Fibroblast of gingiva (primary cell): ENCODE measurements around the gene FBXL14.
"Not testable (repeated sequence)": the region's sequence is repeated elsewhere in the genome, so short reads cannot be mapped to it uniquely, and the experiment has no call there.

Source experiments
- DNase-seq: peaks from one replicate; pipeline ENCODE4 v3.0.0-alpha.2; 2011; ENCODE audit warnings: low read depth

Gene FBXL14

DNA sequence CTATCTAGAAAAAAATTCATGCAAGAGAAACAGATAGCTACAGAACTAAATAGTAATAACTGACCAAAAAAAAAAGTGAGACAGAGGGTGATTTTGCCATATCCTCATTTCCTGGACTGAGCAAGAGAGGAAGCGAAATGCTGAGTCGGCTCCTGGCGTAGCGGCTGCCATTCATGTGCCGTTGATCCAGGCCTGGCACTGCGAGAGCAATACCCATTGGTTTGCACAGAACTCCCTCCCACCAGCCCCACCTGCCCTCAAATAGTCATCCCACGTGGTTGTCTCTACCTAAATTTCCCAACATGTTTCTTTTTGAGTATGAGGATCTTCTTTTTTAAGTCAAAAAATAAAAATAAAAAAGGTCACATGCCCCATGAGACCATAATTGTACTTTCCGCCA is 25.2 kb upstream of the FBXL14 start:
- DNase-seq = no peak

DNA sequence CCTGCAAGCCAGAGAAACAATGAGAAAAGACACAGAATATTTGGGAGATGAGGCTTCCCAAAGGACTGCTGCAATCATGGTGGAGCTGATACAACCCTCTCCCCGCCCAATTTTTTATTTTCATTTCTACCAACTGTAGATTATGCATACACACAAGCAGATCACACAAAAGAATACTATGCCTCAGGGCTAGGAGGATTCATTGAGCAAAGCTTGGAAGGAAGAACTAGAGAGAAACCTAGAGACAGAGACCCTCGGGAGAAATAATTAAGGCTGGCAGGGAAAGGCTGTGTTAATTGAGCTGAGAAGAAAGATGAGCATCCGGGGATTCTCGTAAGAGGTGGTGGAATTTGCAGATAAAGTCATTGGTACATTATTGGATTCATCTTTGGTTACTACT is 24.8 kb upstream of the FBXL14 start:
- DNase-seq = no peak

DNA sequence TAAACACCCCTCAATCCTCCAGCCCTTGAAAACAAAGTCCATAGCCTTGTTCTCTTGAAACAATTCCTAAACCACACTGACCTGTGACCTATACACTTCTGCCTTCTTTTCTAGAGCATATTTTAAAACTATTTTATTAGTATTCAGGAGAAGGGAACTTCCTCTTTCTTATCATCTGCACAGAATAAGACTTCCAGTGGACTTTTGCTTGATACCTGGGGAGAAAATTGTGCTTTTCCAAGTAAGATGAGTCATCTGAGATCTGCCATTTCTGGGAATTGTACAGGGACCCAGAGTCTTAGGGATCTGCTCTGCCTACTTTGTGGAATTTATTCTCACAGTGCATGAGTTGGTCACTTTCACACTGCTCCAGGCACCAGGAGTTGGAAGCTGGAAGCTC is 24.1 kb upstream of the FBXL14 start:
- no peak for DNase-seq

DNA sequence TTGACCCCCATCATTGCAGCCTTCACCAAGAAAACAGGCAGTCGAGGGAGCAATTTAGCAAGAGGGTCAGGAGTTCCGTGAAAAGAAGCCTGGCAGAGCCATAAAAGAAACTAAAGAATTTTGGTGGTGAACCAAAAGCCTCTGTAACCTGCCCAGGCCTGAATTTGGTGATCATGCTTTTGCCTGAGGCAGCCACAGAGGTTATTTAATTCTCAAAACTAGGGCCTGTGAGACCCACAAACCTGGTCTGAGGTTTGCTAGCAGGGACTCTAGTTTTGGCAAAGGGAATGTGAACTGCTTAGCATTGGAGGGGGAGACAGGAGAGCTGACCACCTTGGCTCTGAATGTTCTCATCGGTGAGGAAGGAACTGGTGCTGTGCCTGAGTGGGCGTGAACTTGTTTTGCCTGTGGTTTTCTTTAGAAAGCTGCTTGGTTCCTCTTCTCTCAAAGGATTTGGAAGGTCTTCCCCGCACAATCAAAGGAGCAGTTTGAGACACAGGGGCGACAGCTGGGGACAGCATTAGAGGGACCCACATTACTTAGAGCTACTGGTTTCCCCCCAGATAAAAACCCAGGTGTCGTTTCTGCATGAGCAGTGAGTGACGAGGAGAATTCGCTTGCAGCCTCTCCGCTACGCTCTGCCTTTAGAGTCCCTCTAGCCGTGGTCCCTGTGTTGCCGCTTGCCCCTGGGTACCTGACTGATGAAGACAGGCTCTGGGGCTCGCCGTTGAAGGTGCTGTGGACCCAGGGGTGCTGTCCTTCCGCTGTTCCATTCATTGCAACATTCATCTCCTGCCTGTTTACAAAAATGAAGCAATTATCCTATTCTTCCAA is 22.1 kb upstream of the FBXL14 start:
- no peak for DNase-seq

DNA sequence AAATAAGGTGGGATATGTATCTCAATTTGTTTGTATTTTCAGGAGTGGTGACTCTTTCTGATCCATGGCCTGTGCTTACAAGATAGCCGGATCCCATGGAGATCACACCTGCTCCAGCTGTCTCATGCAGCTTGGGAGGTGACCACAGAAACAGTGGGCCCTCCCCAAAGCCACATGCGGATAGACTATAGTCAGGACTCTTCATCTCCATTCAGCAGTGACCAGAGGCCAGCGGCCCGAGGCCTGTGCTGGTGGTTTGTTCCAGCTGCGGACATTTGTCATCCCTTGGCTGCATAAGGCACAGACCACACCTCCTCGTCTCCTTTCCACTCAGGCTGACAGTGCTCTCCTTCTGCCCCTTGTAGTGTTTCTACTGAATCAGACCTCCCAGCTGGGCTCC is 20.0 kb upstream of the FBXL14 start:
- no peak for DNase-seq

DNA sequence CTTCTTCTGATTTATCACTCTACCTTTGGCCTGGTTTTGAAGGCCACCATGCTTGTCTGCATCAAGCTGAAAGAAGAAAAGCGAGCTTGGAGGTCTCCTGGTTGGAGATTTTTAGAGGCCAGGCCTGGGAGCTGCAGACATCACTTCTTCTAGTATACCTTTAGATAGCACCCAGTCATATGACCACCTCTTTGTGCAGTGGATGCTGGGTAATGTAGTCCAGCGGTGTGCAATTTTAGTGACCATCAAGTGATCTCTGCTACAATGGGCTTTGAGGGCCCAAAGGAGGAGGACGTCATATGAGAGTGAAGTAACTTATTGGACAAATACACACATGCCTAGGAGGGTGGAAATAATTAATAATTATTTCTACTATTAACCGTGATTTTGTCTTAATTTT is 19.5 kb upstream of the FBXL14 start:
- DNase-seq = no peak

DNA sequence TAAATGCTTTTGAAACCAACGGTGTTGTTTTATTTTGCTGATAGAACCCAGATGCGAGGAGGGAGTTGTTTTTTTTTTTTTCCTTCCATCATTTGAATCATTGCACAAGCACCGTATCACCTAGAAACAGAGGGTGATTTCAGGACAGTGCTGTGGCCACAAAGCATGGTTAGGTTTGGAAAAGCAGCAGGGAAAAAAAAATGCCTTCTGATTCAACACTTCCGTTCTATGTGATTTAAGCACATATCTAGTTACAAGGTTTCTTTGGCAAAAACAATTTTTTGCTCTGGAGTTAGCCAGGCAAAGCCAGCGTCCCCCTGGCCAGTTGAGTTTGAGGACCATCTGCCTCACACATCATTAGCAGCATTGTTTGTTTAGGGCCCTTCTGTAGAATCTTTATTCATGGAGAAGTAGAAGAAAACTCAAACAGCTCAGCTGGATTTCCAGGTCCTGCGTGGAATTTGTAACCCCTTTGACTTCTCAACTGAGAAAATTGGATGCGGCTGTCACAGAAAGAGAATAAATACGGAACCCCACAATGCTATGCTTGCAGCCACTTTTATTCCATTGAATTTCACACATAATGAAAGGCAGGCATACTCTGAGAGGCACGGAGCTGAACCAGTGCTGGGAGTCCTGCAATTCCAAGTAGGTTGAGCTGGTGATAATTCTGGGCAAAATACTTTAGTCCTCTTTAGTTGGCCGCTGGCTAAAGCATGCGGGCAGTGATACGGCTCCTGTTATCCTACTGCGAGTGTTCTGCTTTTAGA is 17.6 kb upstream of the FBXL14 start:
- peak; percentile 95 for DNase-seq

DNA sequence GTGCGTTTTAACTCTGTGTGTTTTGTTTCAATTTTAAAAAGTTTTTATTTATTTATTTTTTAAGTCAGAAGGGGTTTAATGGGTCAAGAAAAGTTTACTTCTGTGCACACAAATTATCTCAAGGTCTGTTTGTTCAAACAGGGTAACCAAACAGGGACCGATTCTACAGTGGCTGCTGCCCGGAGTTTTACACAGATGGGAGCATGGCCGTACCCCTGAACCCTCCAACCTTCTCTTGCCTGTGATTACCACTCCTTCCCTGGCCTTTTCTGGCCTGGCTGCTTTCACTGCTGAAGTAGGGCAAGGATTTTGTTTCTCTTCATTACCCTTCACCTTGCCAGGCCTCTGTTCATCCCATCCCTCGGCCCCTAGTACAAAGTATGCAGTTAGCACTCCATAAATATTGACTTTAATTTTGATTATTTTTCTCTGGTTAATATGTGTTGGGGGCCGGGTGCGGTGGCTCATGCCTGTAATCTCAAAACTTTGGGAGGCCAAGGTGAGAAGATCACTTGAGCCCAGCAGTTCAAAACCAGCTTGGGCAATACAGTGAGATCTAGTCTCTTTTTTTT is 15.8 kb upstream of the FBXL14 start:
- DNase-seq = no peak

DNA sequence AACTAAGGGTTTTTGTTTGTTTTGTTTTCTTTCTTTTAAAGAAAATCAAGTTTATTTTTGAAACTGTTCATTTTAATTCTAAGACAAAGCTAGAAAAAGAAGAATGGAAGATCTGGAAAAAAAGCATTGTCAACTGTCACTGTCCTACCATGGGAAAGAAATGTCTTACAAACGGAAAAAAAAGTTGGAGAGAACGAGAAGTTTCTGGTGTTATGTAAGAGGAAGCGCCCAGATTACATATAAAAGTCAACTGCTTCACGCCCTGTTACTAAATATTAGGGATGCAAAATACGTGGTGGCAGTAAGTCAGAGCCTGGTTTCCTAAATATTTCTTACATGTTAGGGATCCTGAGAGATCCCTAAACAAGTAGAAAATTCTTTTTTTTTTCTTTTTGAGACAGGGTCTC is 14.3 kb upstream of the FBXL14 start:
- DNase-seq = no peak

DNA sequence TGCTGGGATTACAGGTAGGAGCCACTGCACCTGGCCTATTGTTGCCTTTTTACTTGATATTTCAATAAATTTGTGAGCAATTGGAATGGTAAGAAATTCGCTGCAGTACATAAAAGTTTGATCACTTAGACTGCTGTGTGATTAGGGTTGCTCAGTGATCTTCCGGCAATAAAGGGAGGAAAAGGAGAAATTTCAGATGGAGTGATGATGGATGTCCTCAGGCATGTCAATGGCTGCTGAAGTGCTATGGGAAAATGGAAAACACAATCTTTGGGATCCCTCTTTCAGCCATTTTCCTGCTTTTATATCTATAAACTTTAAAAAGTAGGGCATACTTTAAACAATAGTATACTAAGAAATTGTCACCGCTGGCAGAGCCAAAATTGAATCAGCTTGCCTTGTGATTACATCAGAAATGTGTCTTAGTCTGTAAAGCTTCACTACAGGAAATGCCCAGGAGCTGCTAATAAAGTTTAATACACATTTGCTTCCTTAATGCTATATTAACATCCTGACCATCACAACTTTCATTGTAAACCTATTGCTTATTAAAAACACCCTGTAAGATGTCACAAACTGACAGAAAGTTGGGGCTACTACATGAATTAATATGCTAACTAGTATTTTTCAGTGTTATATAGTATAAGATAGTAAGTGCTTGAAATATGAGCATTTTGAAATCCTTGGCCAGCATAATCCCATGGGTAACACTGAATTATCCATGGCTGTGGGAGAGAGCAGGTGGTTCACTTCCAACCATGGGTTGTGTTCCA is 13.7 kb upstream of the FBXL14 start:
- DNase-seq = peak; percentile 37

DNA sequence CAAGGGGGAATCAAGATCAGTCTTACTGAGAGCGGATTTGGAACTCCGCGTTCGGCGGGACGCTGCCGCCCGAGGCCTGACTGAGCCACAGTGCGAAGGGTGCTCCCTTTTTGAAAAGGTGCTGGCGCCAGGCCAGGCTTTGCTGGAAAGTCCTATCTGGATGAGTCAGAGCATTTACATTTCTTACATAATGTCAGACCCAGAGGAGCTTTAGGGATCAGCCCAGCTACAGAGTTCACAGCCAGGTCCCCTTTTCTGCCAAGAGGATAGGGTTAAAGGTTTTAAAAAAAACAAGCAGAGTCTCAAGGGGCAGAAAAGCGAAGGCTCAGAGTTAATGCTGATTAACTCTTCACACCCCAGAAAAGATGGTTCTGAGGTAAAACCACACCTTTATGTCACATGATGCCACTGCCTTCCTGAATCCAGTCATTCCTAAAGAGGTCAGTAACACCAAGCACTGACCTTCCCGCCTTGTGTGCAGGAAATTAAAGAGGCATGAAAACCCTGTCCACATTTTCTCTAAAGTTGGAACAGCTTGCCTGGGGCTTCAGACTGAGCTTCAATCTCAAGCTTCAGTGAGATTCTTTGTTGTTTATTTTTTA is 11.7 kb upstream of the FBXL14 start:
- DNase-seq = peak; percentile 24

DNA sequence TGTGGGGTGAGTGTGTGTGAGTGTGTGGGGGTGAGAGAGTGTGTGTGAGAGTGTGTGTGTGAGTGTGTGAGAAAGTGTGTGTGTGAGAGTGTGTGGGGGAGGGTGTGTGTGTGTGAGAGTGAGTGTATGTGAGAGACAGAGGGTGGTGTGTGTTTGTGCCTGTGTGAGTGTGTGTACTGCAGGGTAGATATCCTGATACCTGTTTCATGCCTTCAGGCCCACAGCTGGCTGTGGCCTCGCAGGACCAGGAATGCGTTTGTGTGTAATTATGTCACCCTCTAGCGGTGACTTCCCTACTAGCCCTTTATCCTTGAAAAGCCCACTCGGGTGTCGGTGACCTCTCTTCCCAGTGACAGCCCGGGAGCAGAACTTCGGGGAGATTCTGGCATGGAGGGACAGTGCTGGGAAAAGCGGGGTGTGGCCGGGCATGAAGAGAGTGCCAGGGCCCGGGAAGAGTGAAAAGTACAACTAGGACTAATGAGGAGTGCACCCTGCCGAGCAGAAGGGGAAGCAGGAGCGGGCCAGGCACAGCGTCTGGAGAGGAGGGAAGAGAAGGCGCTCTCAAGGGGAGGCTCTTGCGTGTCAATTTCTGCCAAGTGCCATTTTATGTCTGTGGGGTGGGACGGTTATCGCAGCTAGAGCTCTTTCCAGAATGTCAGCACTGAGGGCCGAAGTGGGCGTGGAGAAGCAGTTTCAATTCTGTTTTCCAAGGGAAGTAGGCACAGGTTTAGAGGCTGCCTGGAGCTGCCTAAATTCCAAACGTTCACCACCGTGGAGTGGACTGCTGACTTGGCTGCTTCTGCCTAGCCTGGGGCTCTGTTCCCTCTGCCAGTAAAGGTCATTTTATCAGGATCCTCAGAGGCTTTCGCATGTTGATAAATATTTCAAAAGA is 11.0 kb upstream of the FBXL14 start:
- DNase-seq = peak; percentile 85

DNA sequence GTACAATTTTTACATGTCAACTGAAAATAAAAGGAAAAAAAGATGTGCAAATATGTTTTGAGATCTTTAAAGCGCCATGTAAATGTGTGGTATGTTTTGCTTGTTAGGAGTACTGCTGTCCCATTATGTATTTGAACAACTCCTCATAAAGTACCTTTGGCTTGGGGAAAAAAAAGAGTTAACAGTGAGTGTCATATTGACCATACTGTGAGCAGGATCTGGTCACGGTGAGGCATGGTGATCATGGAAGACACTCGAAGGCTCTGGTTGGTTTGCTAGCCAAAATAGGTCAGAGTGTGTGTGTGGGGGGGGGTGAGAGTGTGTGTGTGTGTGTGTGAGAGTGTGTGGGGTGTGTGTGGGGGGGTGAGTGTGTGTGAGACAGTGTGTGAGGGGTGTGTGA is 10.1 kb upstream of the FBXL14 start:
- DNase-seq = no peak

DNA sequence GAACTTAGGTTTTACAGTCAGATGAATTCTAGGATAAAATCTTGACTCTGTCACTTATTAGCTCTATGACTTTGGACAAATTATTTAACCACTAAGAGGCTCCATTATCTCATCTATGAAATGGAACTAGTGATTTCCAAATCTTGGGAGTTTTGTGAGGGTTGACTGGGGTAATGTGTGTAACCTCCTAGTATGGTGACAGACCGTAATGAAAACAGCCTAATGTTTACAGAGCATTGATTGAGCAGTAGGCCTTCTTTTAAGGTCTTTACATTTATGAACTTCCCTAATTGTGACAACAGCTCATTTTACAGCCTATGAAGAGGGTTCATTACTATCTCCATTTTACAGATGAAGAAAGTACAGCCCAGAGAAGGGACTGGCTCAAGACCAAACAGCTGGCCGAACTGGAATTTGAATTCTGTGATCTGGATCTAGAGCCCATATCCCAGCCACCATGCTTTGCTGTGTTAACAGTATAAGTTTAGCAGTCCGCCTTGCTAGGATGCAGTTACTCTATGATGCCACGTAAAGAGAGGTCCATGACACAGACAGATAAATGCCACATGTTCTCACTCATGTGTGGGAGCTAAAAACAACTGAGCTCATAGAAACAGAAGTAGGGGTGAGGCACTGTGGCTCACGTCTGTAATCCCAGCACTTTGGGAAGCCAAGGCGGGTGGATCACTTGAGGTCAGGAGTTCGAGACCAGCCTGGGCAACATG is 9.1 kb upstream of the FBXL14 start:
- peak; percentile 25 for DNase-seq

DNA sequence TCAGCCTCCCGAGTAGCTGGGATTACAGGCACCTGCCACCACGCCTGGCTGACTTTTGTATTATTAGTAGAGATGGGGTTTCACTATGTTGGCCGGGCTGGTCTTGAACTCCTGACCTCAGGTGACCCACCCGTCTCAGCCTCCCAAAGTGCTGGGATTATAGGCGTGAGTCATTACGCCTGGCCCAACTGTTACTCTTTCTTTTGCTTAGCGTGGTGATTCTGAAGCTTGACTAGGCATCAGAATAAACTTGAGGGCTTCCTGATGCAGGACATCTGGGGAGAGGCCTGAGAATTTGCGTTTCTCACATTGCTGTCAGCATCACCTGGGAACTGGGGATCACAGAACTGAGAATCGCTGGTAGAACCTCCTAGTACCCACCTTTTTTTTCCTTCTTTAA is 8.3 kb upstream of the FBXL14 start:
- not testable (repeated sequence) for DNase-seq

DNA sequence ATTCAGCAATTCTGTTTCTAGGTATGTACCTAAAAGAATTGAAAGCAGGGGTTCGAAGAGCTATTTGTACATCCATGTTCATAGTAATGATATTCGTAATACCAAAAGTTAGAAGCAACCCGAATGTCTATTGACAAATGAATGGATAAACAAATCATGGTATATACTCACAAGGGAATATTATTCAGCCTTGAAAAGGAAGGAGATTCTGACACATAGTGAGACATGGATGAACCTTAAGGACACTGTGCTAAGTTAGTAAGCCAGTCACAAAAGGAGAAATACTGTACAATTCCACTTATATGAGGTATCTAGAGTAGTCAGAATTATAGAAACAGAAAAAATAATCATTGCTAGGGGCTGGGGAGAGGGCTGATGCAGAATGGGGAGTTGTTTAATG is 4.4 kb upstream of the FBXL14 start:
- DNase-seq = no peak

DNA sequence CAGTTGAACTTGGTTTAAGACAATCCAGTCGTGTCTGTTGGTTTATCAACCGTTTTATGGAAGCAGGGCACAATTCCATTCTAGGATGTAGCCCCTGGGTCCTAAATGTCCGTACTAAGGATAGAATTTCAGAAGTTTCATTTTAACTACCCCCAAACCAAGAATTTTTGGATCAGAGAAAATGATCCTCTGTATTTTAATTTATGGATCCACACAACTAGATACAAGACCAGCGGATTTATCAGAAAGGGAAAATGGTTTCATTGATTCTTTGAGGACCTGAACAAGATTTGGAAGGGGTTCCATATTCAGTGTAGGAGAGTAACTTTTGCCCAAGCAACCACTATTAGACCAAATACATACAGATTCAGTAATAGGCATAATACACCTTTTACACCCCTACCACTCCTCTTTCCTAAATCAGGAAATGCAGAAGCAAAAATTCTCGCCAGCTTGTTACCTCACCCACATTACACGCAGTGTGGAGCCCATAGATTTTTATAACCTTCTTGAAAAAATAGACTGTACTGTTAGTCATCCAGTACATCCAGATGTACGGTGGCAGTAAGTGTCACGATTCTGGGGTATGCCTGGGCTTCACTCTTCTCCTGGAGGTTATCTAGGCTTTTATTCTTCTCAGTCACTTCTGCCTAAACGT is 1.4 kb upstream of the FBXL14 start:
- DNase-seq = peak; percentile 20

DNA sequence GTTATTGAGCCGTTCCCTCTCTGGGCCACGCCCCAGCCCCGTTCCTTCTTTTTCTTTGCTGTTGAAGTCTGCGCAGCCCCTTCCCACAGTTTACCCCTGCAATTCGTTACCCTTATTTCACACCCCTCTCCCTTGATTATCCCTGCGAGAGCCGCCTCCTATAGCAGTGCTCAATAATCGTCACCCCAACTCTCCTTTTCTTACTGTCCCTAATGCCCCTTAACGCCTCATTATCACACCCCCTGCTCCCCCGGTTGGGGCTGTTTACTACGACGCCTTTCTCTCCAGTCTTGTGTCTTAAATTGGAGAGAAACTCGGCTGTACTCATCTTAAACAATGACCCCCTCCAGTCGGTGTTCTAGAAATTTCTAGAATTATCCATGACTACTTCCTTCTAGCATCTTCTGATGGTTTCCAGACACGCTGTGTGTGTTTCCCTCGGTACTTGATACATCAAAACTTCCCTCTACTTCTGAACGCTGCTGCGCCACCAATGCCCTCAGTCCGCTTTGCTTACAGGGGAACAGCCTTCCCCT is 713 bp upstream of the FBXL14 start:
- peak; percentile 49 for DNase-seq

DNA sequence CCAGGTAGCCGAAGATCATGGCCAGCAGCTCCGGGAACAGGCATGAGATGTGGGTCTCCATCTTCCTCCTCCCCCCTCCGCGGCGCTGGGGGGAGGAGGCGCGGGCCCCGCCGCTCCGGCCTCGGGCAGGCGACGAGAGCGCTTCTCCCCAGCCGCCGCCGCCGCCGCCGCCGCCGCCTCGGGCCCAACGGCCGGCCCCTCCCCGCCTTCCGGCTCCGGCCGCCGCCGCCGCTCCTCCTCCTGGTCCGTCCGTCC is 448 bp downstream of the FBXL14 start:
- no peak for DNase-seq
